Prostate gland (tissue), 2 donors: Measurements from ENCODE around the gene PCDHGB2.

Source experiments
- POLR2A ChIP-seq: fragments of 450-650 bp; IDR thresholded peaks from one replicate; pipeline ENCODE4 v1.6.1; 2016; ENCODE audit warnings: antibody characterized with exemption, mild to moderate bottlenecking
- TF ChIP-seq, protein P1 (sequence below), 4 experiments: fragments of 200-600 bp in 2 of 4; fragments of 450-650 bp in 2 of 4; sonication (generic) in 2 of 4; IDR thresholded peaks; 1 replicate in 3 of 4; 2 replicates in 1 of 4; pipeline ENCODE4 v1.5.1; 2016 to 2019; ENCODE audit warnings: antibody characterized with exemption in 4 of 4, mild to moderate bottlenecking in 2 of 4, moderate library complexity in 2 of 4

DNA sequence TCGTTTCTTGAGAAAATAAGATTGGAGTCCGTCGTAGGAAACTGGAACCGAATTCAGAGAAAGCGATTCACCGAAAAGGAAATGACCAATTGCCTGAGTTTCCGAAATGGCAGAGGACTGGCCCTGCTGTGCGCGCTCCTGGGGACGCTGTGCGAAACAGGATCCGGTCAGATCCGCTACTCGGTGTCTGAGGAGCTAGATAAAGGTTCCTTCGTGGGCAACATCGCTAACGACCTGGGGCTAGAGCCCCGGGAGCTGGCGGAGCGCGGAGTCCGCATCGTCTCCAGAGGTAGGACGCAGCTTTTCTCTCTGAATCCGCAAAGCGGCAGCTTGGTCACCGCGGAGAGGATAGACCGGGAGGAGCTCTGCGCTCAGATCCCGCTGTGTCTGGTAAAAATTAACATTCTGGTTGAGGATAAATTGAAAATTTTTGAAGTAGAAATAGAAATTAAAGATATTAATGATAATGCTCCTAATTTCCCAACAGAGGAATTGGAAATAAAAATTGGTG is 15.8 kb upstream of the PCDHGB2 start:
- TF ChIP-seq, protein P1, sequence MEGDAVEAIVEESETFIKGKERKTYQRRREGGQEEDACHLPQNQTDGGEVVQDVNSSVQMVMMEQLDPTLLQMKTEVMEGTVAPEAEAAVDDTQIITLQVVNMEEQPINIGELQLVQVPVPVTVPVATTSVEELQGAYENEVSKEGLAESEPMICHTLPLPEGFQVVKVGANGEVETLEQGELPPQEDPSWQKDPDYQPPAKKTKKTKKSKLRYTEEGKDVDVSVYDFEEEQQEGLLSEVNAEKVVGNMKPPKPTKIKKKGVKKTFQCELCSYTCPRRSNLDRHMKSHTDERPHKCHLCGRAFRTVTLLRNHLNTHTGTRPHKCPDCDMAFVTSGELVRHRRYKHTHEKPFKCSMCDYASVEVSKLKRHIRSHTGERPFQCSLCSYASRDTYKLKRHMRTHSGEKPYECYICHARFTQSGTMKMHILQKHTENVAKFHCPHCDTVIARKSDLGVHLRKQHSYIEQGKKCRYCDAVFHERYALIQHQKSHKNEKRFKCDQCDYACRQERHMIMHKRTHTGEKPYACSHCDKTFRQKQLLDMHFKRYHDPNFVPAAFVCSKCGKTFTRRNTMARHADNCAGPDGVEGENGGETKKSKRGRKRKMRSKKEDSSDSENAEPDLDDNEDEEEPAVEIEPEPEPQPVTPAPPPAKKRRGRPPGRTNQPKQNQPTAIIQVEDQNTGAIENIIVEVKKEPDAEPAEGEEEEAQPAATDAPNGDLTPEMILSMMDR (IDR thresholded peaks at IDR 0.05): no peak
- TF ChIP-seq POLR2A: no peak
